ENCODE data around the gene ZDHHC8.

DNA sequence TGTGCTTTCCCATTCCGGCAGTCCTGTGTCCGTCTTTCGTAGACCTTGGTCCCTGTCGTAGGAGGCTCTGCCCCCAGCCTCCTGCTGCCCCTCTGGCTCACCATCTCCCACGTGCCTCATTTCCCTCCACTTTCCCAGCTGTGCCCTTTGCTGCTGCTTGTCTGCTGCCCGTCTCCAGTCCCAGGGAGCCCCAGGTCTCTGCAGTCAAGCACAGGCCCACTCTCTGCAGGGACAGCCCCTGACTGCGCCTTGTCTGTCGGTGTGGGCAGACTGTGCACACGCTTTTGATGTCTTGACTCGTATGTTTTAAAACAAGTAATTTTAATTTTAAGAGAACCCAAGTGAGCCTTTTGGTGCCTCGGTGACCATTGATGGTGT is 39.1 kb upstream of the ZDHHC8 start:
- TF ChIP-seq, protein P1, sequence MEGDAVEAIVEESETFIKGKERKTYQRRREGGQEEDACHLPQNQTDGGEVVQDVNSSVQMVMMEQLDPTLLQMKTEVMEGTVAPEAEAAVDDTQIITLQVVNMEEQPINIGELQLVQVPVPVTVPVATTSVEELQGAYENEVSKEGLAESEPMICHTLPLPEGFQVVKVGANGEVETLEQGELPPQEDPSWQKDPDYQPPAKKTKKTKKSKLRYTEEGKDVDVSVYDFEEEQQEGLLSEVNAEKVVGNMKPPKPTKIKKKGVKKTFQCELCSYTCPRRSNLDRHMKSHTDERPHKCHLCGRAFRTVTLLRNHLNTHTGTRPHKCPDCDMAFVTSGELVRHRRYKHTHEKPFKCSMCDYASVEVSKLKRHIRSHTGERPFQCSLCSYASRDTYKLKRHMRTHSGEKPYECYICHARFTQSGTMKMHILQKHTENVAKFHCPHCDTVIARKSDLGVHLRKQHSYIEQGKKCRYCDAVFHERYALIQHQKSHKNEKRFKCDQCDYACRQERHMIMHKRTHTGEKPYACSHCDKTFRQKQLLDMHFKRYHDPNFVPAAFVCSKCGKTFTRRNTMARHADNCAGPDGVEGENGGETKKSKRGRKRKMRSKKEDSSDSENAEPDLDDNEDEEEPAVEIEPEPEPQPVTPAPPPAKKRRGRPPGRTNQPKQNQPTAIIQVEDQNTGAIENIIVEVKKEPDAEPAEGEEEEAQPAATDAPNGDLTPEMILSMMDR (IDR thresholded peaks at IDR 0.05): no peak
- no peak for TF ChIP-seq POLR2AphosphoS5 (IDR thresholded peaks at IDR 0.05)
